AG04449 (cell line): ENCODE measurements around the gene FOCAD.

Source experiments
- CTCF ChIA-PET: fragments of 350-600 bp; formaldehyde crosslinking; extraction: SDS; loops from one replicate; lab custom pipeline; 2021; ENCODE audit warnings: antibody characterized with exemption; lab: Yijun Ruan, JAX
- POLR2A ChIA-PET: fragments of 400-600, 350-600 bp; formaldehyde crosslinking; extraction: SDS; loops from one replicate; lab custom pipeline; 2020; ENCODE audit warnings: antibody characterized with exemption, inconsistent platforms; lab: Yijun Ruan, JAX
- DNase-seq: peaks from one replicate; pipeline ENCODE4 v3.0.0-alpha.2; 2010; ENCODE audit warnings: low read depth, low spot score
- H3K4me3 ChIP-seq: 2 replicates; pipeline ENCODE4 v1.5.1; 2011; ENCODE audit warnings: low read depth, mild to moderate bottlenecking, control low read depth, low read length
- TF ChIP-seq, protein P1 (sequence below): IDR thresholded peaks from one replicate; pipeline ENCODE4 v1.5.1; 2011; ENCODE audit warnings: mild to moderate bottlenecking, moderate library complexity, low read length, control low read depth, inconsistent platforms; ENCODE audit not compliant: insufficient read depth; ENCODE audit errors: missing control alignments

Gene FOCAD

GRCh38 chr9:20788526-20789451, 104.7 kb downstream of the FOCAD start:
- ChIA-PET POLR2A (no interaction called here), CTCF (interaction anchor here (1.1 kb wide), 1 partner anchor 9 kb away, joined by 3 read pairs; no protein-coding TSS in a partner anchor)
- no peak overlapping the region for H3K4me3 ChIP-seq
- DNase-seq: no peak
- TF ChIP-seq, protein P1, sequence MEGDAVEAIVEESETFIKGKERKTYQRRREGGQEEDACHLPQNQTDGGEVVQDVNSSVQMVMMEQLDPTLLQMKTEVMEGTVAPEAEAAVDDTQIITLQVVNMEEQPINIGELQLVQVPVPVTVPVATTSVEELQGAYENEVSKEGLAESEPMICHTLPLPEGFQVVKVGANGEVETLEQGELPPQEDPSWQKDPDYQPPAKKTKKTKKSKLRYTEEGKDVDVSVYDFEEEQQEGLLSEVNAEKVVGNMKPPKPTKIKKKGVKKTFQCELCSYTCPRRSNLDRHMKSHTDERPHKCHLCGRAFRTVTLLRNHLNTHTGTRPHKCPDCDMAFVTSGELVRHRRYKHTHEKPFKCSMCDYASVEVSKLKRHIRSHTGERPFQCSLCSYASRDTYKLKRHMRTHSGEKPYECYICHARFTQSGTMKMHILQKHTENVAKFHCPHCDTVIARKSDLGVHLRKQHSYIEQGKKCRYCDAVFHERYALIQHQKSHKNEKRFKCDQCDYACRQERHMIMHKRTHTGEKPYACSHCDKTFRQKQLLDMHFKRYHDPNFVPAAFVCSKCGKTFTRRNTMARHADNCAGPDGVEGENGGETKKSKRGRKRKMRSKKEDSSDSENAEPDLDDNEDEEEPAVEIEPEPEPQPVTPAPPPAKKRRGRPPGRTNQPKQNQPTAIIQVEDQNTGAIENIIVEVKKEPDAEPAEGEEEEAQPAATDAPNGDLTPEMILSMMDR: no peak

- no peak overlapping the region for H3K4me3 ChIP-seq
- CTCF ChIA-PET: no interaction called here
- DNase-seq: no peak
- POLR2A ChIA-PET: no interaction called here
- TF ChIP-seq, protein P1: no peak
Measured at GRCh38 chr9:20790721-20791120, 106.7 kb downstream of the FOCAD start.

- ChIA-PET CTCF (no interaction called here), POLR2A (no interaction called here)
- DNase-seq: no peak
- no peak overlapping the region for H3K4me3 ChIP-seq
- TF ChIP-seq, protein P1: no peak
Measured at GRCh38 chr9:20791682-20792081, 107.6 kb downstream of the FOCAD start.

GRCh38 chr9:20804489-20805250, 120.6 kb downstream of the FOCAD start:
- POLR2A ChIA-PET: no interaction called here
- CTCF ChIA-PET: no interaction called here
- DNase-seq: no peak
- TF ChIP-seq, protein P1: no peak
- no peak overlapping the region for H3K4me3 ChIP-seq

GRCh38 chr9:20805766-20806165, 121.7 kb downstream of the FOCAD start:
- TF ChIP-seq, protein P1: no peak
- CTCF ChIA-PET: no interaction called here
- no peak for DNase-seq
- no peak overlapping the region for H3K4me3 ChIP-seq
- POLR2A ChIA-PET: no interaction called here

GRCh38 chr9:20808002-20808401, 123.9 kb downstream of the FOCAD start:
- H3K4me3 ChIP-seq: no peak overlapping the region
- DNase-seq: no peak
- TF ChIP-seq, protein P1: no peak
- ChIA-PET CTCF (no interaction called here), POLR2A (no interaction called here)
